WERI-Rb-1 (cell line): ENCODE results near the gene MYBL2.

Source experiments
- DNase-seq: peaks from one replicate; pipeline ENCODE4 v3.0.0-alpha.2; 2020
- H3K27ac ChIP-seq: fragments of 250-450 bp; sonication (Bioruptor Pico); 2 replicates; pipeline ENCODE4 v1.5.1; 2020; ENCODE audit warnings: mild to moderate bottlenecking, moderate library complexity
- H3K27me3 ChIP-seq: fragments of 250-450 bp; sonication (Bioruptor Pico); 2 replicates; pipeline ENCODE4 v1.5.1; 2021; ENCODE audit warnings: mild to moderate bottlenecking, low read depth, moderate library complexity; ENCODE audit not compliant: insufficient read depth, severe bottlenecking
- H3K36me3 ChIP-seq: fragments of 250-450 bp; sonication (Bioruptor Pico); 2 replicates; pipeline ENCODE4 v1.5.1; 2020; ENCODE audit warnings: mild to moderate bottlenecking, moderate library complexity
- H3K4me3 ChIP-seq: 2 replicates; pipeline ENCODE4 v1.5.1; 2011; ENCODE audit warnings: low read depth, mild to moderate bottlenecking, control low read depth, low read length
- H3K9me3 ChIP-seq: fragments of 250-450 bp; sonication (Bioruptor Pico); 2 replicates; pipeline ENCODE4 v1.5.1; 2021; ENCODE audit warnings: mild to moderate bottlenecking, moderate library complexity; ENCODE audit not compliant: severe bottlenecking
- TF ChIP-seq, protein P1 (sequence below): IDR thresholded peaks from 2 replicates; pipeline ENCODE4 v1.5.1; 2011; ENCODE audit warnings: low read depth, mild to moderate bottlenecking, control low read depth, inconsistent platforms, low read length

Gene MYBL2

GRCh38 chr20:43726333-43726732 lies 59.4 kb downstream of the MYBL2 start:
- no peak overlapping the region for H3K4me3 ChIP-seq
- no peak overlapping the region for H3K27ac ChIP-seq
- H3K27me3 ChIP-seq: no peaks in the 10 kb centered on the region
- H3K36me3 ChIP-seq: no peaks in the 10 kb centered on the region
- DNase-seq: no peak
- TF ChIP-seq, protein P1, sequence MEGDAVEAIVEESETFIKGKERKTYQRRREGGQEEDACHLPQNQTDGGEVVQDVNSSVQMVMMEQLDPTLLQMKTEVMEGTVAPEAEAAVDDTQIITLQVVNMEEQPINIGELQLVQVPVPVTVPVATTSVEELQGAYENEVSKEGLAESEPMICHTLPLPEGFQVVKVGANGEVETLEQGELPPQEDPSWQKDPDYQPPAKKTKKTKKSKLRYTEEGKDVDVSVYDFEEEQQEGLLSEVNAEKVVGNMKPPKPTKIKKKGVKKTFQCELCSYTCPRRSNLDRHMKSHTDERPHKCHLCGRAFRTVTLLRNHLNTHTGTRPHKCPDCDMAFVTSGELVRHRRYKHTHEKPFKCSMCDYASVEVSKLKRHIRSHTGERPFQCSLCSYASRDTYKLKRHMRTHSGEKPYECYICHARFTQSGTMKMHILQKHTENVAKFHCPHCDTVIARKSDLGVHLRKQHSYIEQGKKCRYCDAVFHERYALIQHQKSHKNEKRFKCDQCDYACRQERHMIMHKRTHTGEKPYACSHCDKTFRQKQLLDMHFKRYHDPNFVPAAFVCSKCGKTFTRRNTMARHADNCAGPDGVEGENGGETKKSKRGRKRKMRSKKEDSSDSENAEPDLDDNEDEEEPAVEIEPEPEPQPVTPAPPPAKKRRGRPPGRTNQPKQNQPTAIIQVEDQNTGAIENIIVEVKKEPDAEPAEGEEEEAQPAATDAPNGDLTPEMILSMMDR: no peak
- no peaks in the 10 kb centered on the region for H3K9me3 ChIP-seq

DNA sequence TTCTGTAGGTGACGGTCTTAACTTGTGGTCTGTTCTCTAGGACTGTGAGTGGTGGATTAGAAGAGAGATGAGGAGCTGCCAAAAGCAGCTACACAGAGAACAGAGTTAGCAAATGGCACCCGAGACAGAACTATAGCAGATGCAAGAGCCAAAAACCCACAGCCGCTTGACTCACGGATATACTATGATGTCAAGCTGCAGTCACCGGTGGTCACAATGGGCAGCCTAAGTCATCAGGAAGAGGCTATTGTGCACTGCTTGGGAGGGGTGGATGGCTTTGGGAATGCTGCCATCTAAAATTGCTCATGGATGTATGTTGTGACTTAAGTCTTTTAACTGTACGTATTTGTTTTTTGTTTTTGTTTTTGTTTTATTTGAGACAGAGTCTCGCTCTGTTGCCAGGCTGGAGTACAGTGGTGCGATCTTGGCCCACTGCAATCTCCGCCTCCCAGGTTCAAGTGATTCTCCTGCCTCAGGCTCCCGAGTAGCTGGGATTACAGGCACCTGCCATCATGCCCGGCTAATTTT lies 60.0 kb downstream of the MYBL2 start, which contains the start of gene GTSF1L:
Gene GTSF1L (minus strand): TSS at position 192 of the 528 bp plus-strand sequence. CDS start 308 bp downstream, outside the sequence.
- no peaks in the 10 kb centered on the region for H3K36me3 ChIP-seq
- no peak within 1 kb of the TSS for H3K27ac ChIP-seq
- H3K4me3 ChIP-seq: no peak within 1 kb of the TSS
- no peaks in the 10 kb centered on the region for H3K9me3 ChIP-seq
- DNase-seq: no peak
- no peaks in the 10 kb centered on the region for H3K27me3 ChIP-seq
- TF ChIP-seq, protein P1: no peak

- Histone ChIP-seq H3K27ac (no peak overlapping the region), H3K36me3 (no peaks in the 10 kb centered on the region), H3K4me3 (no peak overlapping the region), H3K9me3 (no peaks in the 10 kb centered on the region), H3K27me3 (no peaks in the 10 kb centered on the region)
- DNase-seq: no peak
- TF ChIP-seq, protein P1: no peak
Observed at GRCh38 chr20:43727980-43728590, 61.2 kb downstream of the MYBL2 start.

- DNase-seq: no peak
- no peak overlapping the region for H3K4me3 ChIP-seq
- no peak overlapping the region for H3K27ac ChIP-seq
- H3K9me3 ChIP-seq: no peaks in the 10 kb centered on the region
- H3K27me3 ChIP-seq: no peaks in the 10 kb centered on the region
- TF ChIP-seq, protein P1: no peak
- H3K36me3 ChIP-seq: no peaks in the 10 kb centered on the region
Observed at GRCh38 chr20:43728686-43729255, 61.9 kb downstream of the MYBL2 start.

- no peak overlapping the region for H3K27ac ChIP-seq
- TF ChIP-seq, protein P1: no peak
- no peak for DNase-seq
- no peaks in the 10 kb centered on the region for H3K36me3 ChIP-seq
- H3K4me3 ChIP-seq: no peak overlapping the region
- H3K27me3 ChIP-seq: no peaks in the 10 kb centered on the region
- no peaks in the 10 kb centered on the region for H3K9me3 ChIP-seq
Observed at GRCh38 chr20:43731469-43731868, 64.6 kb downstream of the MYBL2 start.
